ENCODE measurements around the gene CACNA1C.
A peak's percentile ranks its signal among the peaks of the same experiment; 100 is the strongest.

GRCh38 chr12:2360630-2361170 lies 307.9 kb downstream of the CACNA1C start:
- peak; percentile 62 for TF ChIP-seq CTCF (conservative IDR thresholded peaks at IDR 0.05)
- TF ChIP-seq EZH2 (IDR thresholded peaks at IDR 0.05; ENCODE audit: low read depth) = no peak

Data from PC-9 (cell line).